COLO668 (cell line): ENCODE measurements around the gene ACTN3.
"Not testable (repeated sequence)": the region's sequence is repeated elsewhere in the genome, so short reads cannot be mapped to it uniquely, and the experiment has no call there.

ENCODE experiments used
- DNase-seq: peaks from one replicate; lab custom pipeline; 2025; ENCODE audit not compliant: unreplicated experiment; lab: John Stamatoyannopoulos, UW

ACTN3 gene

DNA sequence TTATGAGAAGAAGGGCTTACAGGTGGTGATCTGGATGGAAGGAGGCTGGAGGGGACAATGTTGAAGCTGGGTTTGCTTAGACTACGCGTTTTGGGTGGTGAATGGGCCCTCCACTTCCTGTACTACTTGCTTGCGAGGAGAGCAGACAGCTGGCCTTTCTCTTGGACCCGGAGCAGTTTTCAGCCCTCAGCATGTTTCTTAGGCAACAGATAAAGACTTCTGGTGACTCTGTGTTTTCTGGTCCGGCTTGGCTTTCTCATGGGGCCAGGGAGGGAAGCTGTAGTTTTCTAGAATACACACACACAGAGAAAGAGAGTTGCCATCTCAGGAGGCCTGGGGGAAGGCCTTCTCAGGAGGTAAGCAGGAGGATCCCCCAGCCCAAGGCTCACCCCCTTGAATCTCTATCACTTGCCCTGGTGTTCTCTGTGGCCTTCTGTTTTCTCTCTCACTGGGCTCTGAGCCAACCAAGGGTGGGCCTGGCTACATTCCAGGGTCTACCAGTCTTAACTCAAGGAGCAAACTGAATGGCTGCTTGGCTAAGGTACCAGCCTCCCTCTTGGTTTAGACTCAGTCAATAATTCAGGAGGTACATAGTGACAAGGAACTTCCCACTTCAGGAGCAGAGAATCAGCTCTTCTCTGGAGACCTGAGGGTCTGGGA is 48.7 kb downstream of the ACTN3 start:
- DNase-seq: no peak

GRCh38 chr11:66598993-66599392 is 52.3 kb downstream of the ACTN3 start:
- no peak for DNase-seq

DNA sequence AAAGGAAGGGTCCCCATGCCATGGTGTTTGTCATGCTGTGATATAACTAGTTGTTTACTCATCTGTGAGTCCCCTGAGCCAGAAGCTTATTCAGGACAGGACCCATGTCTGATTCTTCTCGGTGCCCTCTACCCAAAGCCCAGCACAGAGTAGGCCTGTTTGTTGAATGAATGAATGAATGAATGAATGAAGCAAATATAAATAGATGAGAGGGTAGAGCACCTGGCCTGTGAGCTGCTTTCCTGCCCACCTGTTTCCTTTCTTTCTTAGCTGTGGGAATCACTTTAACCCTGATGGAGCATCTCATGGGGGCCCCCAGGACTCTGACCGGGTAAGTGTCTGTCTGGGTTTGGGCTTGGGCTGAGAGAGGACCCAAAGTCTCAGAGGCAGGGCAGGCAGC is 53.5 kb downstream of the ACTN3 start:
- no peak for DNase-seq

DNA sequence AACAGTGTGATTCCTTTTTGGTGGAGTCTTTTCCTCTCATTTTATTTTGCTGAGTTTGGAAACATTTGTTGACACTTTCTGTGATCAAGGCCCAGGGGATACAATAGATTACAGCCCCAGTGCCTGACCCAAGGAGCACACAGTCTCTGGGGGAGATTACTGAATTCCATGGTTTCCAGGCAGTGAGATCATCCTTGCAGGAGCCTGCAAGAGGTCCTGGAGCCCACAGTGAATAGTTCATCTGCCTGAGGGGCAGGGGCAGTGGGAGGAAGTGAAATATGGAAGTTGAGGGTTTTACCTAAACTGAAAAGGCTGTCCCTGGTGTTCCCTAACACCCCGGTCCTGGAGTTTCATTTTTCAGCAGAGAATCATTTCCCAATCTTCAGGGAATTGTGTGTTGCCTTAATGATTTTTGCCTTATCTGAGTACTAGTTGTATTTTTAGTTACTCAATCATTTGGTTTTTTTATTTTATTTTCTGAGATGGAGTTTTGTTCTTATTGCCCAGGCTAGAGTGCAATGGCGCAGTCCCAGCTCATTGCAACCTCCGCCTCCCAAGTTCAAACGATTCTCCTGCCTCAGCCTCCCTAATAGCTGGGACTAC is 54.0 kb downstream of the ACTN3 start:
- DNase-seq: no peak

- DNase-seq: no peak
Measured at GRCh38 chr11:66603072-66603471, 56.4 kb downstream of the ACTN3 start.

- DNase-seq: no peak
Measured at GRCh38 chr11:66604155-66604554, 57.5 kb downstream of the ACTN3 start.

GRCh38 chr11:66606608-66607007 is 59.9 kb downstream of the ACTN3 start:
- not testable (repeated sequence) for DNase-seq

DNA sequence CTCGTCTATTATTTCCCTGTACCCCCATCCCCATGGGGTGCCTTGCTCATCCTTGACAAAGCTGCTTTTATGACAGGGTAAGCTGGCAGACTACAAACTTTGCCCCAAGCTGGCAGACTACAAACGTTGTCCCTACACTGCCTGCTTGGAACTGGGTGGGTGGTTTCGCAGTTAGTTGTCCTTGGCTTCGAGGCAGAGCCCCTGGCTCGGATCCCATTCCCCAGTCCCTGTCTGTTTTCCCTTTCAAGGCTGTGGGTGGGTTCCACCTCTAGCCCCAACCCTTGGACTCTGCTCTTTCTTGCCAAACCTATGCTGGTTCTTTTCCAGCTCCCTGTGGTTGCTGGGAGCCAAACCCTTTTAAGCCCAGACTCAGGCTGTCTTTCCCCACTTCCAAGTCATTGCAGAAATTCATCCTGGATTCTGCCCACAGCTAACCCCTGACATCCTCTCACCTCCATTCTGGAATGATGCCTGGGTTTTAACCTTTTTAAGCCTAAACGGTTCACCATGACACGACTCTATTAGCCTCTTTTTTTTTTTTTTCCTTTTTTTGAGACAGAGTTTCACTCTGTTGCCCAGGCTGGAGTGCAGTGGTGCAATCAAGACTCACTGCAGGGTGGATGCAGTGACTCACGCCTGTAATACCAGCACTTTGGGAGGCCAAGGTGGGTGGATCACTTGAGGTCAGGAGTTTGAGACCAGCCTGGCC is 60.6 kb downstream of the ACTN3 start:
- no peak for DNase-seq

DNA sequence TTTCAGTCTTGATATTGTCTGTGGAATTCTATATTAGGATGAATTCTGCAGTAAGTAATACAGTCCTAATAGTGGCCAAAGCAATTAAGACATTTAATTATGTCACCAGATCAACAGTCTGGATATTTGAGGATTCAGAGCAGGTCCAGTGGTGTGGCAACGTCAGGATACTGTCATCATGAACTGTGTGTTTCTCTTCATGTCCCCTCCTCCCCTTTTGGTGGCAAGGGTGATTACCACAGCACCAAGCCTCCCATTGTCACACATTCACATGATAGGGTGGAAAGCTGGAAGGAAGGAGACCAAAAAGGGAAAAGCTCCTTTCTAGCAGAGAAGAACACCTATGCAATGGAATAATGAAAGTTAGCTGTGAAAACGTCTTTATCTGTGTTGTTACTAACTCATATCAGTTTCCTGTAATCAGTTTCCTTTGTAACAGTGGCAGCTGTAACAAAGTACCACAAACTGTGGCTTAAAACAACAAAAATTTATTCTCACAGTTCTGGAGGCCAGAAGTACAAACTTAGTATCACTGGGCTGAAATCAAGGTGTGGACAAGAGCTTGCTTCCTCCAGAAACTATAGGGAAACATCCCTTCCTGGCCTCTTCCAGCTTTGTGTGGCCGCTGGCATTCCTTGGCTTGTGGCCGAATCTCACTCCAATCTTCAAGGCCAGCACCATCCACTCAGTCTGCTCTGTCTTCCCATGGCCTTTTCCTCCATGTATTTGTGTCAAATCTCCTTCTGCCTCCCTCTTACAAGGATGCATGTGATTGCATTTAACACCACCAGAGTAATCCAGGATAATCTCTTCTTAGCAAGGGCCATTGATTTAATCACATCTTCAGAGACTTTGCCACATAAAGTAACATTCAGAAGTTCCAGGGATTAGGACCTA is 63.3 kb downstream of the ACTN3 start:
- no peak for DNase-seq

DNA sequence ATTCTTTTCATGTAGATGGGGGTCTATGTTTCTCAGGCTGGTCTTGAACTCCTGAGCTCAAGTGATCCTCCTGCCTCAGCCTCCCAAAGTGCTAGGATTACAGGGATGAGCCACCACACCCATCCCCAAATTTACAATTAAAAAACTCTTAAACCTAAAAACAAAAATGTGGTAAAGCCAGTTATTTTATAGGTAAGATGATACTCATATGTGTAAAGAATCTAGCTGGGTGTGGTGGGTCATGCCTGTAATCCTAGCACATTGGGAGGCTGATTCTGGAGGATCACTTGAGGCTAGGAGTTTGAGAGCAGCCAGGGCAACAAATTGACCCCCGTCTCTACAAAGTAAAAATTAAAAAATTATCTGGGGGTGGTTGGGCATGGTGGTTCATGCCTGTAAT is 65.8 kb downstream of the ACTN3 start:
- no peak for DNase-seq
